ENCODE results near the gene CHRM4. TPM values are rescaled to one million over a fixed set of nuclear protein-coding genes. Genes with fewer than 3 reads are reported as not detected.

Gene CHRM4
- total RNA-seq, 5 donors from 2014 or later (not counting 1 experiment from before 2014, with no cell fraction given), result 0.18 to 3.9 (median 1.5) TPM; not detected in 1

- no peak overlapping the region for H3K4me3 Mint-ChIP-seq
- H3K27me3 Mint-ChIP-seq, result no peaks in the 10 kb centered on the region
- ATAC-seq (replicated peaks in 1 of 4), result no peak
- H3K9me3 Mint-ChIP-seq, result no peaks in the 10 kb centered on the region
- H3K4me3 ChIP-seq (ENCODE audit: control insufficient read depth in 1 of 2, extremely low read depth in 1 of 2, low read length in 1 of 2), result no peak overlapping the region
- H3K27ac ChIP-seq (ENCODE audit: low read length), result peak overlapping the region; percentile 38
- H3K27ac Mint-ChIP-seq, result peak overlapping the region in 1 of 2 donors; percentile 87
- H3K9me3 ChIP-seq, result no peaks in the 10 kb centered on the region
- H3K4me1 Mint-ChIP-seq, result peaks cover 61 to 78% (median 68%) of the 10 kb centered on the region in 3 donors
- POLR2A ChIA-PET, result interaction anchor here in 1 of 2 donors (0.6 kb wide), 1 partner anchor 130 kb away, joined by 3 read pairs; no protein-coding TSS in a partner anchor
- H3K4me1 ChIP-seq (ENCODE audit: control insufficient read depth in 1 of 2, extremely low read depth in 1 of 2, insufficient read depth in 2 of 2, low read length in 2 of 2), result peaks cover 19 to 79% of the 10 kb centered on the region in 2 experiments
- H3K27me3 ChIP-seq (replicated peaks in 1 of 2; ENCODE audit: control insufficient read depth in 2 of 2, extremely low read depth in 1 of 2, insufficient read depth in 2 of 2, low read length in 1 of 2), result no peaks in the 10 kb centered on the region
- 84% methylated on average over 18 of the region's 21 CpGs for WGBS (ENCODE audit: insufficient coverage)
- CTCF ChIA-PET, result interaction anchor here in 1 of 2 donors (1.4 kb wide), 1 partner anchor 11 kb away, joined by 5 read pairs; no protein-coding TSS in a partner anchor
- peaks cover 3 to 58% of the 10 kb centered on the region in 2 donors for H3K36me3 ChIP-seq (ENCODE audit: control insufficient read depth in 2 of 2, extremely low read depth in 1 of 2, insufficient read depth in 1 of 2, low read length in 1 of 2)
- peaks cover 4% of the 10 kb centered on the region for H3K36me3 Mint-ChIP-seq
- DNase-seq, result no peak
Observed at GRCh38 chr11:46363455-46364005, 28.0 kb downstream of the CHRM4 start.

- H3K4me3 ChIP-seq (ENCODE audit: control insufficient read depth in 1 of 2, extremely low read depth in 1 of 2, low read length in 1 of 2), result no peak overlapping the region
- CTCF ChIA-PET, result interaction anchor here (0.8 to 1.4 kb wide), 2 partner anchors 11 to 120 kb away, joined by 3 to 5 read pairs; no protein-coding TSS in a partner anchor
- peak in 1 of 35 experiments; percentile 23 for DNase-seq
- peak overlapping the region; percentile 91 to 94 for H3K27ac Mint-ChIP-seq
- peak overlapping the region in 2 of 3 donors; percentile 82 to 90 for H3K4me3 Mint-ChIP-seq
- no peaks in the 10 kb centered on the region for H3K27me3 ChIP-seq (replicated peaks in 1 of 2; ENCODE audit: control insufficient read depth in 2 of 2, extremely low read depth in 1 of 2, insufficient read depth in 2 of 2, low read length in 1 of 2)
- H3K4me1 ChIP-seq (ENCODE audit: control insufficient read depth in 1 of 2, extremely low read depth in 1 of 2, insufficient read depth in 2 of 2, low read length in 2 of 2), result peaks cover 19 to 79% of the 10 kb centered on the region in 2 experiments
- no peaks in the 10 kb centered on the region for H3K9me3 Mint-ChIP-seq
- H3K36me3 ChIP-seq (ENCODE audit: control insufficient read depth in 2 of 2, extremely low read depth in 1 of 2, insufficient read depth in 1 of 2, low read length in 1 of 2), result peaks cover 3 to 52% of the 10 kb centered on the region in 2 donors
- H3K9me3 ChIP-seq, result no peaks in the 10 kb centered on the region
- H3K36me3 Mint-ChIP-seq, result no peaks in the 10 kb centered on the region
- no peak for ATAC-seq (replicated peaks in 1 of 4)
- POLR2A ChIA-PET, result no interaction called here
- H3K27ac ChIP-seq (ENCODE audit: low read length), result peak overlapping the region; percentile 38
- H3K27me3 Mint-ChIP-seq, result no peaks in the 10 kb centered on the region
- H3K4me1 Mint-ChIP-seq, result peaks cover 57 to 78% (median 70%) of the 10 kb centered on the region in 3 donors
- 62% methylated on average over 8 of the region's 9 CpGs for WGBS (ENCODE audit: insufficient coverage)
Observed at GRCh38 chr11:46363031-46363407, 28.6 kb downstream of the CHRM4 start.

- Mint-ChIP-seq H3K27me3 (no peaks in the 10 kb centered on the region), H3K27ac (peak overlapping the region; percentile 91 to 94), H3K9me3 (no peaks in the 10 kb centered on the region), H3K36me3 (no peaks in the 10 kb centered on the region), H3K4me1 (peaks cover 62 to 80% (median 72%) of the 10 kb centered on the region in 3 donors), H3K4me3 (peak overlapping the region; percentile 81 to 90 (median 82))
- POLR2A ChIA-PET, result no interaction called here
- DNase-seq, result no peak
- CTCF ChIA-PET, result interaction anchor here in 1 of 2 donors (0.8 to 3.6 kb wide), 3 partner anchors 9 to 120 kb away, joined by 3 to 18 read pairs (median 15); no protein-coding TSS in a partner anchor
- Histone ChIP-seq H3K9me3 (no peaks in the 10 kb centered on the region), H3K4me1 (ENCODE audit: control insufficient read depth in 1 of 2, extremely low read depth in 1 of 2, insufficient read depth in 2 of 2, low read length in 2 of 2) (peaks cover 19 to 79% of the 10 kb centered on the region in 2 experiments), H3K27ac (ENCODE audit: low read length) (peak overlapping the region; percentile 71), H3K36me3 (ENCODE audit: control insufficient read depth in 2 of 2, extremely low read depth in 1 of 2, insufficient read depth in 1 of 2, low read length in 1 of 2) (peaks cover 6 to 48% of the 10 kb centered on the region in 2 donors), H3K27me3 (replicated peaks in 1 of 2; ENCODE audit: control insufficient read depth in 2 of 2, extremely low read depth in 1 of 2, insufficient read depth in 2 of 2, low read length in 1 of 2) (no peaks in the 10 kb centered on the region), H3K4me3 (ENCODE audit: control insufficient read depth in 1 of 2, extremely low read depth in 1 of 2, low read length in 1 of 2) (peak overlapping the region; percentile 25 to 45)
- no peak for ATAC-seq (replicated peaks in 1 of 4)
- WGBS (ENCODE audit: insufficient coverage), result 76% methylated on average over 18 of the region's 20 CpGs
Observed at GRCh38 chr11:46362156-46363030, 29.2 kb downstream of the CHRM4 start.

GRCh38 chr11:46361283-46362155 is 30.1 kb downstream of the CHRM4 start:
- Mint-ChIP-seq H3K27ac (peak overlapping the region; percentile 91 to 94), H3K27me3 (no peaks in the 10 kb centered on the region), H3K4me1 (peaks cover 64 to 82% (median 74%) of the 10 kb centered on the region in 3 donors), H3K4me3 (peak overlapping the region; percentile 81 to 90 (median 82)), H3K9me3 (no peaks in the 10 kb centered on the region), H3K36me3 (no peaks in the 10 kb centered on the region)
- WGBS (ENCODE audit: insufficient coverage), result 2% methylated on average over 20 of the region's 26 CpGs
- Histone ChIP-seq H3K9me3 (no peaks in the 10 kb centered on the region), H3K4me3 (ENCODE audit: control insufficient read depth in 1 of 2, extremely low read depth in 1 of 2, low read length in 1 of 2) (peak overlapping the region; percentile 45 to 55), H3K4me1 (ENCODE audit: control insufficient read depth in 1 of 2, extremely low read depth in 1 of 2, insufficient read depth in 2 of 2, low read length in 2 of 2) (peaks cover 19 to 79% of the 10 kb centered on the region in 2 experiments), H3K27me3 (replicated peaks in 1 of 2; ENCODE audit: control insufficient read depth in 2 of 2, extremely low read depth in 1 of 2, insufficient read depth in 2 of 2, low read length in 1 of 2) (no peaks in the 10 kb centered on the region), H3K36me3 (ENCODE audit: control insufficient read depth in 2 of 2, extremely low read depth in 1 of 2, insufficient read depth in 1 of 2, low read length in 1 of 2) (peaks cover 6 to 47% of the 10 kb centered on the region in 2 donors), H3K27ac (ENCODE audit: low read length) (peak overlapping the region; percentile 71)
- DNase-seq (peak in 33 of 35 experiments; percentile 56 to 80 (median 66)), ATAC-seq (replicated peaks in 1 of 4) (peak; percentile 90 to 98 (median 95))
- POLR2A ChIA-PET, result interaction anchor here (1.0 to 1.7 kb wide), 3 partner anchors 9 to 12 kb away, joined by 3 to 5 read pairs (median 4); no protein-coding TSS in a partner anchor
- CTCF ChIA-PET, result interaction anchor here (1.9 to 3.6 kb wide), 4 partner anchors 9 to 13 kb away, joined by 5 to 18 read pairs (median 14); no protein-coding TSS in a partner anchor

- peaks cover 22 to 83% of the 10 kb centered on the region in 2 experiments for H3K4me1 ChIP-seq (ENCODE audit: control insufficient read depth in 1 of 2, extremely low read depth in 1 of 2, insufficient read depth in 2 of 2, low read length in 2 of 2)
- ChIA-PET CTCF (interaction anchor here (1.9 to 3.6 kb wide), 4 partner anchors 8 to 12 kb away, joined by 5 to 18 read pairs (median 14); no protein-coding TSS in a partner anchor), POLR2A (interaction anchor here (0.6 to 1.7 kb wide), 4 partner anchors 9 to 59 kb away, joined by 3 to 5 read pairs (median 4); no protein-coding TSS in a partner anchor)
- no peaks in the 10 kb centered on the region for H3K9me3 Mint-ChIP-seq
- ATAC-seq (replicated peaks in 1 of 4), result peak; percentile 41 to 60 (median 56)
- peak overlapping the region; percentile 45 to 55 for H3K4me3 ChIP-seq (ENCODE audit: control insufficient read depth in 1 of 2, extremely low read depth in 1 of 2, low read length in 1 of 2)
- no peaks in the 10 kb centered on the region for H3K9me3 ChIP-seq
- H3K27me3 Mint-ChIP-seq, result no peaks in the 10 kb centered on the region
- H3K27ac Mint-ChIP-seq, result peak overlapping the region; percentile 91 to 94
- H3K27ac ChIP-seq (ENCODE audit: low read length), result peak overlapping the region; percentile 71
- WGBS (ENCODE audit: insufficient coverage), result 24% methylated on average over 4 of the region's 7 CpGs
- H3K4me3 Mint-ChIP-seq, result peak overlapping the region; percentile 81 to 90 (median 82)
- no peaks in the 10 kb centered on the region for H3K36me3 Mint-ChIP-seq
- peak in 1 of 35 experiments; percentile 44 for DNase-seq
- peaks cover 70 to 84% (median 78%) of the 10 kb centered on the region in 3 donors for H3K4me1 Mint-ChIP-seq
- peaks cover 6 to 51% of the 10 kb centered on the region in 2 donors for H3K36me3 ChIP-seq (ENCODE audit: control insufficient read depth in 2 of 2, extremely low read depth in 1 of 2, insufficient read depth in 1 of 2, low read length in 1 of 2)
- H3K27me3 ChIP-seq (replicated peaks in 1 of 2; ENCODE audit: control insufficient read depth in 2 of 2, extremely low read depth in 1 of 2, insufficient read depth in 2 of 2, low read length in 1 of 2), result no peaks in the 10 kb centered on the region
Observed at GRCh38 chr11:46360878-46361277, 30.7 kb downstream of the CHRM4 start.

All from T-cell (primary cell).